Measurements from ENCODE around the gene GLP1R. TPM values are rescaled to one million over a fixed set of nuclear protein-coding genes. Genes with fewer than 3 reads are reported as not detected.

The GLP1R gene
- total and polyA plus RNA-seq, 2 donors (not counting 1 experiment from before 2014, with no cell fraction given), result not detected

- Histone ChIP-seq H3K4me1 (ENCODE audit: control insufficient read depth, extremely low read depth, insufficient read depth, low read length) (no peaks in the 10 kb centered on the region), H2AFZ (ENCODE audit: low read length) (no peak overlapping the region)
These were observed 12.0 kb downstream of the GLP1R start for GRCh38 chr6:39060467-39061160.

GRCh38 chr6:39061182-39061581 is 12.6 kb downstream of the GLP1R start:
- Histone ChIP-seq H3K79me2 (ENCODE audit: control insufficient read depth, insufficient read depth, low read length) (no peaks in the 10 kb centered on the region), H4K20me1 (ENCODE audit: control insufficient read depth, extremely low read depth, insufficient read depth, low read length) (no peaks in the 10 kb centered on the region), H3K4me2 (ENCODE audit: extremely low read depth, insufficient read depth, low read length) (no peak overlapping the region), H3K9ac (ENCODE audit: insufficient read depth, low read length) (no peak overlapping the region), H3K4me1 (ENCODE audit: control insufficient read depth, extremely low read depth, insufficient read depth, low read length) (no peaks in the 10 kb centered on the region), H3K27ac (ENCODE audit: insufficient read depth, low read length) (no peak overlapping the region), H2AFZ (ENCODE audit: low read length) (no peak overlapping the region), H3K36me3 (ENCODE audit: control insufficient read depth, insufficient read depth, low read length) (no peaks in the 10 kb centered on the region), H3K27me3 (ENCODE audit: control insufficient read depth, insufficient read depth, low read length) (no peaks in the 10 kb centered on the region), H3K9me3 (ENCODE audit: control insufficient read depth, insufficient read depth, low read depth, low read length) (no peaks in the 10 kb centered on the region), H3K4me3 (replicated peaks in 1 of 4; ENCODE audit: control extremely low read depth in 1 of 4, insufficient read depth in 1 of 4, low read depth in 3 of 4, low read length in 4 of 4) (no peak overlapping the region)
- no peak for DNase-seq (ENCODE audit: low read depth in 2 of 2)
- no peak for TF ChIP-seq CTCF (conservative IDR thresholded peaks at IDR 0.05 in 1 of 2, IDR thresholded peaks at IDR 0.05 in 1 of 2; ENCODE audit: low read depth in 1 of 2, low read length in 2 of 2)
- no peak for TF ChIP-seq EZH2 (IDR thresholded peaks at IDR 0.05; ENCODE audit: low read length, missing control alignments)

More at GRCh38 chr6:39060467-39061160, 12.0 kb downstream of the GLP1R start:
- Histone ChIP-seq H3K27ac (ENCODE audit: insufficient read depth, low read length) (no peak overlapping the region), H3K9me3 (ENCODE audit: control insufficient read depth, insufficient read depth, low read depth, low read length) (no peaks in the 10 kb centered on the region), H3K4me3 (replicated peaks in 1 of 4; ENCODE audit: control extremely low read depth in 1 of 4, insufficient read depth in 1 of 4, low read depth in 3 of 4, low read length in 4 of 4) (no peak overlapping the region), H4K20me1 (ENCODE audit: control insufficient read depth, extremely low read depth, insufficient read depth, low read length) (no peaks in the 10 kb centered on the region), H3K36me3 (ENCODE audit: control insufficient read depth, insufficient read depth, low read length) (no peaks in the 10 kb centered on the region), H3K79me2 (ENCODE audit: control insufficient read depth, insufficient read depth, low read length) (no peaks in the 10 kb centered on the region), H3K4me2 (ENCODE audit: extremely low read depth, insufficient read depth, low read length) (no peak overlapping the region), H3K27me3 (ENCODE audit: control insufficient read depth, insufficient read depth, low read length) (no peaks in the 10 kb centered on the region), H3K9ac (ENCODE audit: insufficient read depth, low read length) (no peak overlapping the region)
- TF ChIP-seq CTCF (conservative IDR thresholded peaks at IDR 0.05 in 1 of 2, IDR thresholded peaks at IDR 0.05 in 1 of 2; ENCODE audit: low read depth in 1 of 2, low read length in 2 of 2) (no peak), EZH2 (IDR thresholded peaks at IDR 0.05; ENCODE audit: low read length, missing control alignments) (no peak)
- DNase-seq (ENCODE audit: low read depth in 2 of 2), result no peak

GRCh38 chr6:39061588-39061987 is 13.0 kb downstream of the GLP1R start:
- Histone ChIP-seq H3K27me3 (ENCODE audit: control insufficient read depth, insufficient read depth, low read length) (no peaks in the 10 kb centered on the region), H3K27ac (ENCODE audit: insufficient read depth, low read length) (no peak overlapping the region), H3K9me3 (ENCODE audit: control insufficient read depth, insufficient read depth, low read depth, low read length) (no peaks in the 10 kb centered on the region), H3K4me1 (ENCODE audit: control insufficient read depth, extremely low read depth, insufficient read depth, low read length) (no peaks in the 10 kb centered on the region), H3K9ac (ENCODE audit: insufficient read depth, low read length) (no peak overlapping the region), H4K20me1 (ENCODE audit: control insufficient read depth, extremely low read depth, insufficient read depth, low read length) (no peaks in the 10 kb centered on the region), H3K79me2 (ENCODE audit: control insufficient read depth, insufficient read depth, low read length) (no peaks in the 10 kb centered on the region), H3K4me3 (replicated peaks in 1 of 4; ENCODE audit: control extremely low read depth in 1 of 4, insufficient read depth in 1 of 4, low read depth in 3 of 4, low read length in 4 of 4) (no peak overlapping the region), H3K4me2 (ENCODE audit: extremely low read depth, insufficient read depth, low read length) (no peak overlapping the region), H3K36me3 (ENCODE audit: control insufficient read depth, insufficient read depth, low read length) (no peaks in the 10 kb centered on the region), H2AFZ (ENCODE audit: low read length) (no peak overlapping the region)
- no peak for DNase-seq (ENCODE audit: low read depth in 2 of 2)
- TF ChIP-seq CTCF (conservative IDR thresholded peaks at IDR 0.05 in 1 of 2, IDR thresholded peaks at IDR 0.05 in 1 of 2; ENCODE audit: low read depth in 1 of 2, low read length in 2 of 2) (no peak), EZH2 (IDR thresholded peaks at IDR 0.05; ENCODE audit: low read length, missing control alignments) (no peak)

All from fibroblast of lung (primary cell).